ENCODE data around the gene IL15RA.

DNA sequence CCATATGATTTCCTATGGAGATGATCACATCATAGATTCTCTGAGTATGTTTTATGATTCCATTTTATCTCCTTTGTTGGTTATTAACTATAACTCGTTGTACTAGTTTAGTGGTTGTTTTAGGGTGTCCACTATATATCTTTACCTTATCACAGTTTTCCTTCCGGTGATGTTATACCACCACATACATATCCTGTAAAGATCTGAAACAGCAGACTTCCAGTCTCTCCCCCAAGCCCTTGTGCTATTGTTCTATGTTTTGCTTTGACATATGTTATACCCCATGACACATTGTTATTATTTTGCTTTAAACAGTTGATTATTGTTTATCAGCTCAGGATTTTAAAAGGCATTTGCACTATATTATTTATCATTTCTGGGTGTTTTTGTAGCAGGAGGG, 7.3 kb downstream of the IL15RA start:
- TF ChIP-seq, protein P1, sequence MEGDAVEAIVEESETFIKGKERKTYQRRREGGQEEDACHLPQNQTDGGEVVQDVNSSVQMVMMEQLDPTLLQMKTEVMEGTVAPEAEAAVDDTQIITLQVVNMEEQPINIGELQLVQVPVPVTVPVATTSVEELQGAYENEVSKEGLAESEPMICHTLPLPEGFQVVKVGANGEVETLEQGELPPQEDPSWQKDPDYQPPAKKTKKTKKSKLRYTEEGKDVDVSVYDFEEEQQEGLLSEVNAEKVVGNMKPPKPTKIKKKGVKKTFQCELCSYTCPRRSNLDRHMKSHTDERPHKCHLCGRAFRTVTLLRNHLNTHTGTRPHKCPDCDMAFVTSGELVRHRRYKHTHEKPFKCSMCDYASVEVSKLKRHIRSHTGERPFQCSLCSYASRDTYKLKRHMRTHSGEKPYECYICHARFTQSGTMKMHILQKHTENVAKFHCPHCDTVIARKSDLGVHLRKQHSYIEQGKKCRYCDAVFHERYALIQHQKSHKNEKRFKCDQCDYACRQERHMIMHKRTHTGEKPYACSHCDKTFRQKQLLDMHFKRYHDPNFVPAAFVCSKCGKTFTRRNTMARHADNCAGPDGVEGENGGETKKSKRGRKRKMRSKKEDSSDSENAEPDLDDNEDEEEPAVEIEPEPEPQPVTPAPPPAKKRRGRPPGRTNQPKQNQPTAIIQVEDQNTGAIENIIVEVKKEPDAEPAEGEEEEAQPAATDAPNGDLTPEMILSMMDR (IDR thresholded peaks at IDR 0.05 in 8 of 11, conservative IDR thresholded peaks at IDR 0.05 in 3 of 11) = no peak
- TF ChIP-seq POLR2A (IDR thresholded peaks at IDR 0.05) = no peak
- no peak for TF ChIP-seq POLR2AphosphoS5 (IDR thresholded peaks at IDR 0.05)
